ENCODE results near the gene APAF1. TPM values are rescaled to one million over a fixed set of nuclear protein-coding genes. Genes with fewer than 3 reads are reported as not detected.

APAF1 gene
- total and polyA plus RNA-seq, 10 of the 15 experiments (the other 5 are each of a cell fraction or from before 2014, with no cell fraction given), result 4.2 to 19.1 (median 14.2) TPM

- Histone ChIP-seq H3K27me3 (replicated peaks in 1 of 2; ENCODE audit: control insufficient read depth in 2 of 2, insufficient read depth in 2 of 2, low read length in 1 of 2) (no peaks in the 10 kb centered on the region; a peak in 2 of 4 replicates), H3K4me1 (ENCODE audit: control insufficient read depth, insufficient read depth, low read length) (no peaks in the 10 kb centered on the region), H3K9ac (ENCODE audit: control insufficient read depth, insufficient read depth, low read length) (no peak overlapping the region), H4K20me1 (ENCODE audit: control insufficient read depth, insufficient read depth) (no peaks in the 10 kb centered on the region), H3K36me3 (ENCODE audit: control insufficient read depth in 2 of 2, insufficient read depth in 2 of 2, low read length in 1 of 2) (no peaks in the 10 kb centered on the region), H3K4me2 (ENCODE audit: control insufficient read depth, insufficient read depth) (no peak overlapping the region), H3K79me2 (ENCODE audit: control insufficient read depth, insufficient read depth, low read length) (no peaks in the 10 kb centered on the region), H3K27ac (ENCODE audit: control insufficient read depth, insufficient read depth) (no peak overlapping the region), H3K4me3 (no peak overlapping the region), H2AFZ (ENCODE audit: control insufficient read depth, low read depth, low read length) (no peak overlapping the region), H3K9me3 (replicated peaks; ENCODE audit: control insufficient read depth, insufficient read depth, low read length) (no peaks in the 10 kb centered on the region)
- TF ChIP-seq HCFC1 (IDR thresholded peaks at IDR 0.05; ENCODE audit: low read length), result no peak
- no peak for TF ChIP-seq PBX3 (IDR thresholded peaks at IDR 0.05; ENCODE audit: insufficient replicate concordance, low read depth, low read length)
- no peak for TF ChIP-seq HDGF (IDR thresholded peaks at IDR 0.05)
- TF ChIP-seq REST (IDR thresholded peaks at IDR 0.05; ENCODE audit: low read depth, low read length), result no peak
- no peak for TF ChIP-seq ZNF592 (IDR thresholded peaks at IDR 0.05)
- ChIA-PET CTCF (no interaction called here), SMC1A (ENCODE audit: uncharacterized antibody, unreplicated experiment) (no interaction called here), RAD21 (ENCODE audit: unreplicated experiment) (no interaction called here), POLR2A (no interaction called here)
- in situ Hi-C loops (cut with MboI), result no loop called here
- intact Hi-C loops (cut with micrococcal nuclease; ENCODE audit: unreplicated experiment), result no loop called here
- DNase-seq (ENCODE audit: low read depth, low spot score) (no peak), FAIRE-seq (no peak), ATAC-seq (no peak)
- WGBS (ENCODE audit: insufficient coverage, insufficient replicate concordance, low lambda C conversion rate, missing lambda C conversion rate), result 3% methylated on average over 3 of the region's 3 CpGs
- no TSS peak for BruUV-seq (replicated peaks)
These were observed 127.7 kb downstream of the APAF1 start for GRCh38 chr12:98772818-98773217.
